ENCODE measurements around the gene CCDC57.

CCDC57 gene

DNA sequence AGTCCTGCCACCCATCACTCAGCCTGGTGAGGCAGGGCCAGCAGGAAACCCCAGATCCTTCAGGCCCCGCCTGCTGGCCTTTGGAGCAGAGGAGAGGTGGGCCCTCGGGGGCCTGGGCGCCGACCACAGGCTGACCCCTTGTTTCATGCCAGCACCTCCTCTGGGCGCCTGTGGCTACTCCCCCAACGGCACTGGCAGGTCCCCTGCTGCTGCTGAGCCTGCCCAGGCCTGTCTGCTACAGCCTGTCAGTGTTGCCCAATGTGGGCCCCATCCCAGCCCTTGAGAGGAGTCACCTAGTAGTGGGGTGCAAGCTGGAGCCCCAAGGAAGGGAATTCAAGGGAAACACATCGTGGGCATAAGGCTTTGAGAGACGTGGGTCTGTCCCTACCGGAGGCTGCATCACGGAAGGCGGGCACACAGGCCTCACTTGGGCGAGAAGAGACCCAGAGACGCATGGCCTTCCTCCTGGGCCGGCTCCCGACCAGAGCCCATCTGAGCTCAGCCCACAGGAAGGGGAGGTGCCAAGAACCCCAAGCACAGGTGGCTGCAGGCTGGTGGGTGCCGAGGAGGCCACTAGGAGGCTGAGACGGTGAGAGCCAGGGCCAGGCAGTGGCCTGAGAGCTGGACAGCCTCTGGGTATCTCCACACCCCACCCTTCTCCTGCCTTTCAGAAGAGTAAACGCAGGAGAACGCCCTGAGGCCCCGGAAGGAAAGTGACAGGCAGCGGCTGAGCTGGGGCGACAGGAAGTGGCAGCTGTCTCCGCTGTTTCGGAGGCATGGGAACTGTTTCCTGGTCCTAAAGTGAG is 106.6 kb downstream of the CCDC57 start:
- peak; percentile 47 for DNase-seq (ENCODE audit: low spot score)

DNA sequence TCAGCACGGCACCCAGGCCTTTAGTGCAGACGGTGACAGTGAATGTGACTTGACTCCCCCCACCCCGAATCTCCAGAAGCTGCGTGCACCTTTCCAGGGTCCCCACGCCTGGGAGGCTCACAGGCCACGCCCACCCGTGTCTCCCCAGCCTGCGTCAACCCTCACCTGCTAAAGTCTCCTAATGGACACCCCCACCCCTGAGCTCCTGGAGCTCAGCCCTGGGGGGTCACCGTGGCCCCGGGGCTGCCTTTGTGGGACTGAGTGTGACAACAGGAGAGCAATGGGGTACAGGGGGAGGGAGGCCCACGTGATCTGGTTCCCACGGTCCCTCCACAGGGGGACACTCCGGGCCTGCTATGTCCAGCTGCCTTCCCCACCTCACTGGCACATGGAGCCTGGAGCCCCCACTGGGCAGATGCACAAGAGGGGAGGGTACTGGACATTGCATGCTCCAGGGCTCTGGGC is 107.2 kb downstream of the CCDC57 start:
- no peak for DNase-seq (ENCODE audit: low spot score)

GRCh38 chr17:82104797-82105416 is 107.7 kb downstream of the CCDC57 start:
- no peak for DNase-seq (ENCODE audit: low spot score)

DNA sequence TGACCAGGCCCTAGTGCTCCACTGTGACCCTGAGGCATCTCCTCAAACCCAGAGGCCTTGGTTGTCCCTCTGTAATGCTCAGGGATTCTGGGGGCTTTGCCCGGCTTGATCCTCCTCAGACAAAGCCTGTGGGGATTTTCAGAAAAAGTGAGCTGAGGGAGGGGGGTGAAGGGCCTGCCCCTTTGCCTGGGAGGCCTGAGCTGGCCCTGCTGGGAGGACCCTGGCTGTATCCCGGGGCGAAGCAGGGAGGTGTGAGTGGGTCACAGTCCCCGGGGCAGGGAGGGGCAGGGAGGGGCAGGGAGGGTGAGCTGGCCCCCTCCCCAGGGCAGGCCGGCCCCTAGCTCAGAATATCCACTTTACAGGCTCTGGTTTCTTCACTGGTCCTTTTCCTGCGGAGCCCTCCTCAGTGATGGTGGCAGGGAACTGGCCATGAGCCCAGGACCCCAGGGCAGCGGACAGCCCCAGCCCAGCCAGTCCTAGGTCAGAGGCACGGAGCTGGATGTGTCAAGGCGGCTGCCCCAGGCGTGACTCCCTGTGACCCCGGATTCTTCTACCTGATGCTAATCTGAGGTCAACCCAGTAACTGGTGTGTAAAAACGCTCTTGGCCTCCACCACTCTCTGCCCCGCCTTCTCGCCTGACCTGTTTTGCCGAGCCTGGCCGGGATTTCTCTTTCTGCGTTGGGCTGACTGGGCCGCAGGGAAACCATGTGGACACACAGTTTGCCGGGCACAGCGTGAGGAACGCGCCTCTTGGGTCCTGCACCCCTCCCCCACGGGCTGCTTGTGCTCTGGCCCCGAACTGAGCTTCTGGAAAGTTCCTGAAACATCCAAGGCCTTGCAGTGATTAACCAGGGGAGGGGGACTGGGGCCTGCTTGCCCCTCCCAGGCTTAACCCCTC is 108.8 kb downstream of the CCDC57 start:
- DNase-seq (ENCODE audit: low spot score) = no peak

GRCh38 chr17:82101767-82102679 is 110.6 kb downstream of the CCDC57 start:
- DNase-seq (ENCODE audit: low spot score) = no peak

DNA sequence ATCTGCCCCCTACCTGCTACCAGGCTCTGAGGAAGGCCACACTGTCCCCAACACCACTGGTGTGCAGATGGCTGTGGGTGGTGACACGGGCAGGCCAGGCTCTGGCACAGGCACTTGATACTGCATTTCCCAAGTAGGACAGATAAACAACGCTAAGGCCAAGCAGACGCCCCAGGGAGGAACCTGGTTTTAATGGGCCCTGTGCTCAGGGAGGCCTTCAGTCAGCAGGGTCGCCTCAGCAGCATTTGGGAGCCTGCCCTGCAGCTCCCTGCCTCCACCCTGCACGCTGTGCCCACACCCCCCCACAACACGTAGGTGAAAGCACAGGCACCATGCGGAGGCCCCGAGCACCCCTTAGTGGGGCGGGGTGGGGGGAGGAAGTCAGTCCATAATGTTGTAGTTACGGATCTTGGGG is 111.3 kb downstream of the CCDC57 start:
- DNase-seq (ENCODE audit: low spot score) = peak; percentile 26

GRCh38 chr17:82100502-82101298 is 111.9 kb downstream of the CCDC57 start:
- no peak for DNase-seq (ENCODE audit: low spot score)

GRCh38 chr17:82098939-82099763 is 113.5 kb downstream of the CCDC57 start:
- DNase-seq (ENCODE audit: low spot score) = no peak

GRCh38 chr17:82098169-82098938 is 114.3 kb downstream of the CCDC57 start, which contains the start of gene FASN:
TSS of gene FASN (minus strand) at chr17:82098236. CDS start at chr17:82096445, 1,791 bp downstream.
- DNase-seq (ENCODE audit: low spot score) = peak; percentile 90

DNA sequence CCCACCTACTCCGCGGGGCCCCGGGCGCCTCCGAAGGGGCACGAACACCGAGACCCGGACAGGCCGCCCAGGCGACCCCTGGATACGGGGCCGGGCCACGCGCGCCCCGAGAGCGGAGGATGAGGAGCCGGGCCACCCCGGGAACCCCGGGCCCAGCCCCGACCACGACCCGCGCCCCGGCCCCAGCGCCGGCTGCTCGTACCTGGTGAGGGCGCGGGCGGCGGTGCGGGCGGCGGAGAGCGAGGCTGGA is 114.8 kb downstream of the CCDC57 start:
- no peak for DNase-seq (ENCODE audit: low spot score)

- peak; percentile 9 for DNase-seq (ENCODE audit: low spot score)
Observed at GRCh38 chr17:82097184-82097918, 115.3 kb downstream of the CCDC57 start.

DNA sequence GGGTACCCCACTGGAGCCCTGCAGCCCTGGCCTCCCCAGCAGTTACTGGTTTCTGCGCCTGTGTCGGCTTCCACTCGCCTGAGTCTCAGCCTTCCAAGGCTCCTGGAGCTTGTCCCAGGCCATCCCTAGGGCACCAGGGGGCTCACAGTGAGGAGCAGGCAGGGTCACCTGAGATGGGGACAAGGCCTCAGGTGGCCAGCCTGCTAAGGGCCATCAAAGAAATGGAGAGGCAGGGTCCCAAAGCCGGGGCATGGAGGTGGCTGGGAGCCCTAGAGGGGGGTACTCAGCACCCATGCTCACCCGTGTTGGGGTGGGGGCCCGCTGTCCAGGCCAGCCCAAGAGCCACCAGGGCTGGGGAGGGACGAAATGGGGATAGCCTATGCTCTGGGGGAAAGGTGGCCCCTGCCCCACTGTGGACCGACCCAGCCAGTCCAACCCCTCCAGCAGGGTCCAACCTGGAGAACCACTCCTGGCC is 115.9 kb downstream of the CCDC57 start:
- no peak for DNase-seq (ENCODE audit: low spot score)

DNA sequence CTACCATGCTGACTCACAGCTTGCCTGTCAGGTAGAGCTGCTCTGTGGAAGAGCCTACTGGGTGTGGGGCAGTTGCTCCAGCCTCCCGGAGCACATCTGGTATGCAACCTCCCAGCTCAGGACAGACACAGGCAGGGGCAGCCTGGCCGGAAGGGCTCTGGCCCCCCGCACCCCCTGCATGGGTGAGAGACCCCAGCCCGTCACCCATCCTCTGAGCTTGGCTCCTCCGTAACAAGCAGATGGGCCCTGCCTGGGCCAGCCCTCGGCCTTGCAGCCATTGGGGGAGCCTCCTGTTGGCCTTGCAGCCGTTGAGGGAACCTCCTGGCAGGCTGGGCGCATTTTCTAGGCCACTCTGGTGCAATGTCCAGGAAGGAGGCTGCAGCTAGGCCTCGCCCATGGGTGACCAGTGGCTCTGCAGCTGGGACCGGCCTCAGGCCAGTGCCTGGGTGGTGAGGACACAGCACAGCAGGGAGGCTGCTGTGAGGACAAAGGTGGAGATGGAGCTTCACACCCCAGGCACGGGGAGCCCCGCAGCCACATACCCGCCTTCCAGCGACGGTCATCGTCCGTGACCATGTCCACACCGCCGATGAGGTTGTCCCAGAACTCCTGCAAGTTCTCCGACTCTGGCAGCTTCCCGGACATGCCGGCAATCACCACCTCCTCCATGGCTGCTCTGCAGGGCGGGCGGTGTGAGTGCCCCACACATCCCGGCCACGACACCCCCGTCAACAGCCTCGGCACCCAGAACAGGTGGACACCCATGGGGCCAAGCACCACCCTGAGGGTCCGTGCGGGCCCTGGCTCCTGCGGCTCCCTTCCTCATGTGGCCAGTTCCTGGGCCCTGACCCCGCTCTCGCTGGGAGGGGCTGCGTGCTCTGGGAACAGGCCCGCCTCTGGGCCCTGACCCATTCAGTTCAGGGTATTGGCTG is 116.6 kb downstream of the CCDC57 start:
- no peak for DNase-seq (ENCODE audit: low spot score)

- DNase-seq (ENCODE audit: low spot score) = no peak
Observed at GRCh38 chr17:82094931-82095776, 117.5 kb downstream of the CCDC57 start.

DNA sequence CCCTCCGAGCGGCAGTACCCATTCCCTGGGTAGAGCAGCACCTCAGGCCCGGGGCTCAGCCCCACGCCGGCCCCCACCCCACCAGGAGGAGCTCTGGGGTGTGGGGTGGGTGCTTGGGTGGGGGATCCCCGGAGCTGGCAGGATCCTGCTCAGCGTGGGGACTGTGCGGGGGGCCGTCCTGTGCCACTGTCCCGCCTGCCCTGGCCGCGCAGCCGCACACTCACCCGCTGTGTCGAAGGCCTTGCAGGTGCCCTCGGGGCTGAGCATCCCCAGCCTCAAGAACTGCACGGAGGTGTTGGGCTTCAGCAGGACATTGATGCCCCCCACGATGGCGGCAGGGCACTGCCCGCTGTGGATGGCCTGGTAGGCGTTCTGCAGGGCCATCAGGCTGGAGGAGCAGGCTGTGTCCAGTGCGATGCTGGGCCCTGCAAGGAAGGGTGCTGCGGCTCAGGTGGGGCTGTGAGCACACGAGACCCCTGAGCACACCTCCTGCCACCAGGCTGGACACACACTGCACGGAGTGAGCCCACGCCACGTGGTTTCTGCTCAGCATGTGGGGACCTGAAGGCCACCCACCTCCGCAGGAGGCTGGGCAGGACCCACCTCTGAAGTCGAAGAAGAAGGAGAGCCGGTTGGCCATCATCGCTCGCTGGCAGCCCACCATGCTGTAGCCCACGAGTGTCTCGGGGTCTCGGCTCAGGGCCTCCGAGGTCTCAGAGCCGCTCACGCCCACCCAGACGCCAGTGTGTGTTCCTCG is 119.5 kb downstream of the CCDC57 start:
- DNase-seq (ENCODE audit: low spot score) = no peak

All from hematopoietic multipotent progenitor cell treated with erythropoietin and hydrocortisone succinate and interleukin-3 and kit ligand, for 15 days (in vitro differentiated cells).